HG03108 (cell line): ENCODE data around the gene CPEB4.

Experiments used
- ATAC-seq: cut with Tn5 transposase; IDR thresholded peaks from one replicate; pipeline ENCODE4 v1.9.1; 2021; ENCODE audit warnings: moderate library complexity; ENCODE audit not compliant: unreplicated experiment

Gene CPEB4

DNA sequence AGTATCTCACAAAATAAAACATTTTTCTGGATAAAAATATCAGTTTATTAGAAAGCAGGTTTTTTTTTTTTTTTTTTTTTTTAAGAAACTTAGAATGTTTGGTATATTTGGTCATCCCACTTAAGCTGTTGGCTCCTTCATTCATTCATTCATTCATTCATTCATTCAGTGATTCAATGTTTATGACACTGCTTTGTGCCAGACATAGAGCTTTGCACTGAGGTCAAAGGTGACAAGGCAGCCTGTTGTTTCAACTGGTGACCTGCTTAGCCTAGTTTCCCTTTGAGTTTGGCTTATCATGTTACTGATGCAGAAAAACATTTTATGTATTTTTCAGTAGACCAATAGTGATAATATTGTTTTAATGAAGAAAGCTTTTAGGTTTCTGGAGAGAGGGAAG, 23.5 kb downstream of the CPEB4 start:
- no peak for ATAC-seq

- no peak for ATAC-seq
Observed at GRCh38 chr5:173913686-173914321, 25.7 kb downstream of the CPEB4 start.

- ATAC-seq: no peak
Observed at GRCh38 chr5:173915310-173916014, 27.3 kb downstream of the CPEB4 start.

DNA sequence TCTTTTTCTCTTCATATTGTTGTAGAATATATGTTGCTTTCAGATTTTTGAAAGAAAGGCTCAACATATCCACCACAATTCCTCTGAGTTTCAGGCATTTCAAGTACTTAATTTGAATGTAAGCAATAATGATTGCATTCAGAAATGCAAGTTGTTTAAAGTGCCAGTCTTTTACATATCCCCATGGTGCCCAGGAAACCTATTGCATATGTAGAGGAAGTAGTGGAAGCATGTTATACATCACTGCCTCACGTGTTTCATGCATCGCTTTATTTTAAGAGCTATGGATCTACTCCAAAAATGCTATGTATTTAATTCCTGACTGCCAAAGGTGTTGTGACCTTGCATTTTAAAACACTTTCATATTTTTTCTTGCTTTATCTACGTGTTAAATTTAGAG, 28.1 kb downstream of the CPEB4 start:
- no peak for ATAC-seq

DNA sequence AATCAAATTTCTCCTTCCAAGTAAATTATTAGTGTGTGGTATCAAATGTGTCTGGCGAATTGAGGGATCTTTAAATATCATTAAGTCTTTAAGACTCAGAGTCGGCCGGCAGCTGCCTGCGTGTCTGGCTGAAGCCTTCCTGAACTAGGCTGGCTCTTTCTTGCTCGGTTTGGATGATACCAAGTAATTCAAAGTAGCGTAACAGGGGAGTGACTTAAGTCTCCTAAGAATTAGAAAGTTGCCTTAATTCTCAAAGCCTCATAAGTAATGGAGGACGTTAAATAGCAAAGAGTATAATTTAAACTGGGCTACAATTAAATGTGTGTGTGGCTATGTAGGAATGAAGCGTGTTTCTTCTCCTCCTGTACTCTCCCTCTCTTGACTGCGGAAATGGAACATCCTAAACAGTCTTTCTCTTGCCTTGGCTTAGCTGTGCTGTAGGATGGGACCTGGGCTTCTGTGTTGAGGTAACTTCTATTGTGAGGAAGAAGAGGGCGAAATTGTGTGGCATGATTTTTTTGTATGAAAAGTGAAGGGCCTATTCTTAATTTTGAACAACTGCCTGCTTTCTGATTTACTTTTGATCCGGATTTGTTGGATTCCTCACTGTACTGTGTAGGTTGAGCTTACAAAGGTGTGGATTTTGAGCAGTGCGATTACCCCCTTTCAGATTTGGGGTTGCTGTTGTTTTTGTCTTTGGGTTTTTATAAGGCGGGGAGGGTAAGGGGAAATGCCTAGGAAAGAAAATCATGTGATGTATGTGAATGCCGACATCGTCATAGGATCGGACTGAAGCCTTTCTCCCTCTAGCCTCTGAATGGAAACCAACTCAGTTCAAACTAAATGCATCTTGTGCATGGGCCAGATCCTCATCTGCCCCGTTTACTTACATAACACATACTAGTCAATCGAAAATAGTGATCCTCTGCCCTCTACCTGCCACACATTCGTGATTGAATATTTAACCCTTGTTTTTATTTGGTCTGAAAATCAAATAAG, 29.9 kb downstream of the CPEB4 start:
- peak; percentile 90 for ATAC-seq

DNA sequence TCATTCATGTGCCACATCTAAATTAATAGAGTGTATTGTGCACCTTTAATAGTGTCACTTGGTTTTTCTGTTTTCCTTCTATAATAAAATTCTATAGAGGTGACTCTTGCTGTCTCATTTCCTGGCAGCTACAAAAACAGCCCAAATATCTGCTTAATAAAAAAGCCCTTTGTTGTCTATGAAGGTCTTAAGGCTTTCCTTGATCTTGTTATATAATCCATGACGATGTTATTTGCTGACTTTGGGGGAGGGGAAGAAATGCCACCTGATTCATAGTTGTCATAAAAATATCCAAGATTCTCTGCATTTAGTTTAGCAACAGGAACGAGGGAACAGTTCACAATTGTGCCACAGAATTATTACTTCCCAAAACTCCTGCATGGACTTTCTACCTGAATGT, 31.3 kb downstream of the CPEB4 start:
- no peak for ATAC-seq

DNA sequence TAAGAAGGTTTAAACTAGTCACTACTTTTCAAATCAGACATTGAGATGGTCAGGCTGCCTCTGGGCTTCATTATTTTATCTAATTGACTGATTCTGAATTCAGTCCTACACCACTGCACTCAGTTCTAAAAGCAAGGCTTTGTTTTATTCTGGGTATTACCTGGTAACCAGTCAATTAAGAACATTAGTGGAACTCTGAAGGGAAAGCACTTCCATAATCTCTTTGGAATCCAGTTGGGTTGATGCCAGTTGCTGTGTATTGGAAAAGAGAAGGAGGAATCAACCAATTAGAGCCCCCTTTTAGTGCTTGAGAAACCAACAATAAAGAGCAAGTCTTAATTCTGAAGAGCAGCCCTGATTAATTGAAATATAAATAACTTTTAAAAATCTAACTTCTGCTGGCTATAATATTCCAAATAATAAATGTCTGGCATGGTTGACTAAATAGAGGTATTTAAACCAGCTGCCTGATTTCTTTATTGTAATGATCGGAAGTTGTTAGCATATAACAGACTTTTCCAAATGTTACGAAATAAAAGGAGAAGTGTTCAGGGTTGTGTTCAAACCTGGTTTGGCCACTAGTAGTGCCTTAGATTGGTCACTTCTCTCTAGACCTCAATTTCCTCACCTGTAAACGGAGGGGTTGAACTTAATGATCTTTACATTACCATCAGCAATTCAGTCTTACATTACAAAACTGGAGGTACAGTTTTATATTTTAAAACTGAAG, 32.0 kb downstream of the CPEB4 start:
- no peak for ATAC-seq

DNA sequence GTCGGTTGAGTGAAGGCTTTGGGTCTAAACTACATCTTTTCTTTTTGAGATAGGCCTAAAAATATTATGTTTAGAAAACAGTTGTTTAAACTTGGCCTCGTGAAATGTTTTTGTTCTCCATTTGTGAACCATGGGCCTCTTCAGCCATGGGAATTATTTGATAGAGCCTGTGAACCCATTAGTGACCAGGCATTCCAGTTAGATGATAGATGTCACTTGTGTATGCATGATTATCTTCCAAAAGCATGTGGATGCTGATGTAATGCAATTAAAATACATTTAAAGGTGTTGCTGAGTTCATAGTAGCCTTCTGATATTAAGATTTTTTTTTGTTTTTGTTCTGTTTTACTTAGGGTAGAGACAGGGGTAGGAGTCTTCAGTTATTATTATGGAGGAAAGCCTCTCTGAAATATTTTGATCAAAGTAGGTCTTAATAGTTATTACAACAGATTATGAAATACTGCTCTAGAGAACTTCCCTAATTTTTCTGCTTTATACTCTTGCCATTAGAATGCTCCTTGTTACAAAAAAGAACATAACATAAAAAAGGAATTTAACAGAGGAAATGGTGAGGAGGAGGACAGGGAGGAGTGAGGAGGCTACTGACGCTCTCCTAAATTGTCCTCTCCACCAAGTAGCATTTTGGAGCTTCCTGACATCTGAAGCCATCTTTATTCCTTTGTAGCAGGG, 32.9 kb downstream of the CPEB4 start:
- ATAC-seq: no peak

GRCh38 chr5:173922527-173922926, 34.4 kb downstream of the CPEB4 start:
- ATAC-seq: no peak

- ATAC-seq: no peak
Observed at GRCh38 chr5:173923218-173924095, 35.3 kb downstream of the CPEB4 start.

DNA sequence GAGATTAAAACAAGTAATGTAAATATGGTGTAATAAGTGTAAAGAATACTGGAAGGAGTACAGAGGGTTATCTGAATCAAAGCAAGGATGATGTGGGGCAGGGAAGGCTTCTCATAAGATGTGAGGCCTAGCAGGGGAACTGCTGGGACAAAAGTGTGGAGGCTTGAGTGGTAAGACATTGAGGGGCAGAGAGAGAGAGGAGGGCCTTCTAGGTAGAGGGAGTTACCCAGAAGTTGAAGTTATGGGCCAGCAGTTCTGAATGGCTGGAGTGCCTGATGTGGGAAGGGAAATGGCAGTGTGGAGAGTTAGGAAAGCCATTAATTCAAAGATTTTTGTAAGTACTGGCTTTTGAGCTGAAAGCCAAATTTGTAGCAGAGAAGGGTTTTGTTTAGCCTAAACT, 36.8 kb downstream of the CPEB4 start:
- no peak for ATAC-seq

DNA sequence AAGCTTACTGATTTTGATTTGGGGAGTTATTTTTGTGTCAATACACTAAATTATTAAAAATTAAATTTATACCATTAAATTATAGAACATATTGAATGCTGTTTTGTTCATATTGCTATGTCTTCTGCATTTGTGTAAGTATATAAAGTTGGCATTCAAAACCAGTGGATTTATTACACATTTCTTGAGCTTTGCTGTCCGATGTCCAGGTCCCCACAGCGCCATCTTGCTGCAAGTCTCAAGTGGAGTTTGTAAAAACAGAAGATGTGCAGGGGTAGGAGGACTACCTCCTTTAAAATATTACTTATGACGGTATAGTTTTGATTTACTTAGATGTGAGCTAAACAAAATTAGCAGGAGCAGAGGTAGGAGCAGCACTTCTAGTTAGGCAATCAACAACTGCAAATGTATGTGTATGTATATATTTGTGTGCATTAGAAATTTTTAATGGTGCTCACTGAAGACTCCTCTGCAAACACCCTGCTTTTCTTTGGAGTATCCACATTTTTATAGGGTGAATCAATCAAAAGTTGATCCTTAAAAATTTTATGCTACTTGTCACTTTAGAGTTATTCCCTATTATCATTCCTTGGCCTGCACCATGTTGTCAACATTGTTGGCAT, 37.4 kb downstream of the CPEB4 start:
- no peak for ATAC-seq

DNA sequence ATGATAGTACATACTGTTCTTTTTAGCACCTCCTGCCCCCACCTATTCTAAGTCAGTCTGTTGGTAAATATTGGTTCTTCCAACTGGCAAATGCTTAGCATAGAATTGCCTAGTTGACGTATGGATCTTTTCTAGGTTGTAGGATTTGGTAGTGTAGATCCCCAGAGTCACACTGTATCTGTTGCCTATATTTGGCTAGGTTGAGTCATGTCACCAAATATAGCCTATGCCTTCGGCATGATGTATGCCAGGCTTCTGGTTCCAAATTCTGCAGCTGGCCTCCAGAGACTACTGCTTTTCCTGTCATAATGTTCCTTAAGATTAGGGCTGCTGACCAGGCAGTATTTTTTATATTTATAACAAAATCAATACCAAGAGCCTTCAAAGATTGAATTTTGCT, 38.2 kb downstream of the CPEB4 start:
- no peak for ATAC-seq

GRCh38 chr5:173928871-173929574, 40.9 kb downstream of the CPEB4 start:
- ATAC-seq: no peak

DNA sequence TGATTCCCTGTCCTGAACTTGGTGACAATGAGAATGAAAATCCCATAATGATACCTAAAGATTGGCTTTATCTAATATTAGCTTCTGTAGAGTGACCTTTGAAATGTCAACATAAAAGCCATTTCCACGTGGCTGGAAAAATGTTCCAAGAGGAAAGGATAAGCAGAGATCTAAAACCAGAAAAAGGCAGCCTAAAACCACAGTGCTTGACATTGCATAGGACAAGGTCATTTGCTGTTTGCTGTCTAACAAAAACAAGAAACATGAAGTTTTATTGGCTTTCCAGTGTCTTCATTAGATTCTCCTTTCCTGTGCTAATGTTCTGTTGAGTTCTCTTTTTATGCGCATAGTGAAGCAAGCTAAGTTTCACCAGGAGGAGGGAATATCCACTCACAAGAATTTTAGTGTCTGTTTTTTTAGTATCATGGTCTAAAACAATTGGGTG, 44.6 kb downstream of the CPEB4 start:
- no peak for ATAC-seq

DNA sequence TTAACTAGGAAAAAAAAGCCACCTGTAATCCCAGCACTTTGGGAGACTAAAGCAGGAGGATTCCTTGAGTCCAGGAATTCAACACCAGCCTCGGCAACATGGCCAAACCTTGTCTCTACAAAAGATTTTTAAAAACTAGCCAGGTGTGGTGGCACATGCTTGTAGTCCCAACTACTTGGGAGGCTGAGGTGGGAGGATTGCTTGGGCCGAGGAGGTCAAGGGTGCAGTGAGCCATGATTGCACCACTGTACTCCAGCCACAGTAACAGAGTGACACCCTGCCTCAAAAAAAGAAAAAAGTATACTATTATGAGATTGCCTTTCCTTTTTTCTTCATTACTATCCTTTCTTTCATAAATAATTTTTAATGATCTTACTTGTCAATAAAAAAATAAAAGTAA, 45.8 kb downstream of the CPEB4 start:
- ATAC-seq: no peak

GRCh38 chr5:173935396-173935795, 47.2 kb downstream of the CPEB4 start:
- no peak for ATAC-seq

GRCh38 chr5:173940269-173940668, 52.1 kb downstream of the CPEB4 start:
- no peak for ATAC-seq
